ENCODE measurements around the gene ERCC4. TPM values are rescaled to one million over a fixed set of nuclear protein-coding genes. Genes with fewer than 3 reads are reported as not detected.

Gene ERCC4
- total RNA-seq, 1 donor from 2014 or later = 12.9 TPM

- Mint-ChIP-seq H3K27me3 (ENCODE audit: low read depth) (peaks cover 10% of the 10 kb centered on the region), H3K4me1 (no peaks in the 10 kb centered on the region), H3K9me3 (peaks cover 12% of the 10 kb centered on the region), H3K27ac (ENCODE audit: unreplicated experiment) (no peak overlapping the region), H3K36me3 (ENCODE audit: low read depth) (no peaks in the 10 kb centered on the region), H3K4me3 (no peak overlapping the region)
- TF ChIP-seq, protein P1, sequence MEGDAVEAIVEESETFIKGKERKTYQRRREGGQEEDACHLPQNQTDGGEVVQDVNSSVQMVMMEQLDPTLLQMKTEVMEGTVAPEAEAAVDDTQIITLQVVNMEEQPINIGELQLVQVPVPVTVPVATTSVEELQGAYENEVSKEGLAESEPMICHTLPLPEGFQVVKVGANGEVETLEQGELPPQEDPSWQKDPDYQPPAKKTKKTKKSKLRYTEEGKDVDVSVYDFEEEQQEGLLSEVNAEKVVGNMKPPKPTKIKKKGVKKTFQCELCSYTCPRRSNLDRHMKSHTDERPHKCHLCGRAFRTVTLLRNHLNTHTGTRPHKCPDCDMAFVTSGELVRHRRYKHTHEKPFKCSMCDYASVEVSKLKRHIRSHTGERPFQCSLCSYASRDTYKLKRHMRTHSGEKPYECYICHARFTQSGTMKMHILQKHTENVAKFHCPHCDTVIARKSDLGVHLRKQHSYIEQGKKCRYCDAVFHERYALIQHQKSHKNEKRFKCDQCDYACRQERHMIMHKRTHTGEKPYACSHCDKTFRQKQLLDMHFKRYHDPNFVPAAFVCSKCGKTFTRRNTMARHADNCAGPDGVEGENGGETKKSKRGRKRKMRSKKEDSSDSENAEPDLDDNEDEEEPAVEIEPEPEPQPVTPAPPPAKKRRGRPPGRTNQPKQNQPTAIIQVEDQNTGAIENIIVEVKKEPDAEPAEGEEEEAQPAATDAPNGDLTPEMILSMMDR (conservative IDR thresholded peaks at IDR 0.05) = no peak
- no peak for DNase-seq (ENCODE audit: low read depth, low spot score)
Measured at GRCh38 chr16:13911306-13911705, 8.6 kb upstream of the ERCC4 start.

DNA sequence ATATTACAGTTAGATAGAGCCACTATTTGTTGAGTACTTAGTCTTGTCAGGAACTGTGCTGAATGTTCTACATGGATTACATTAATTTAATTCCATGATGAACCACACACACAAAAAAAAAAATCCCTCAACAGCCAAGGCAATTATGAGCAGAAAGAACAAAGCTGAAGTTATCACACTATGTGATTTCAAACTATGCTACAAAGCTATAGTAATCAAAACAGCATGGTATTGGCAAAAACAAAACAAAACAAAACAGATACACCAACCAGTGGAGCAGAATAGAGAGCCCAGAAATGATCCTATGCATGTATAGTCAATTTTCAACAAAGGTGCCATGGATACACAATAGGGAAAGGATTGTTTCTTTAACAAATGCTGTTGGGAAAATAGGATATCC, 8.1 kb upstream of the ERCC4 start:
- Mint-ChIP-seq H3K4me1 (no peaks in the 10 kb centered on the region), H3K27me3 (ENCODE audit: low read depth) (peaks cover 10% of the 10 kb centered on the region), H3K9me3 (peaks cover 12% of the 10 kb centered on the region), H3K27ac (ENCODE audit: unreplicated experiment) (no peak overlapping the region), H3K36me3 (ENCODE audit: low read depth) (no peaks in the 10 kb centered on the region), H3K4me3 (no peak overlapping the region)
- TF ChIP-seq, protein P1 (conservative IDR thresholded peaks at IDR 0.05) = no peak
- DNase-seq (ENCODE audit: low read depth, low spot score) = no peak

DNA sequence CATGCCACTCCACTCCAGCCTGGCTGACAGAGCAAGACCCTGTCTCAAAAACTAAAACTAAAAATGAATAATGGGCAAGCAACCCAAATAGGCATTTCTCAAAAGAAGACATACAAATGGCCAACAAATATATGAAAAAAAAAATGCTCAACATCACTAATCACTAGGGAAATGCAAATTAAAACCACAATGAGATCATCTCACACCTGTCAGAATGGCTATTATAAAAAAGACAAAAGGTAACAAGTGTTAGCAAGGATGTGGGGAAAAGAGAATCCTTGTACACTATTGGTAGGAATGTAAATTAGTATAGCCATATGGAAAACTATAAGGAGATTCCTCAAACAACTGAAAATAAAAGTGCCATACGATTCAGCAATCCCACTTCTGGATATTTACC, 7.1 kb upstream of the ERCC4 start:
- Mint-ChIP-seq H3K4me1 (no peaks in the 10 kb centered on the region), H3K36me3 (ENCODE audit: low read depth) (no peaks in the 10 kb centered on the region), H3K27me3 (ENCODE audit: low read depth) (peaks cover 11% of the 10 kb centered on the region), H3K9me3 (peaks cover 12% of the 10 kb centered on the region), H3K27ac (ENCODE audit: unreplicated experiment) (no peak overlapping the region), H3K4me3 (no peak overlapping the region)
- TF ChIP-seq, protein P1 (conservative IDR thresholded peaks at IDR 0.05) = no peak
- no peak for DNase-seq (ENCODE audit: low read depth, low spot score)

DNA sequence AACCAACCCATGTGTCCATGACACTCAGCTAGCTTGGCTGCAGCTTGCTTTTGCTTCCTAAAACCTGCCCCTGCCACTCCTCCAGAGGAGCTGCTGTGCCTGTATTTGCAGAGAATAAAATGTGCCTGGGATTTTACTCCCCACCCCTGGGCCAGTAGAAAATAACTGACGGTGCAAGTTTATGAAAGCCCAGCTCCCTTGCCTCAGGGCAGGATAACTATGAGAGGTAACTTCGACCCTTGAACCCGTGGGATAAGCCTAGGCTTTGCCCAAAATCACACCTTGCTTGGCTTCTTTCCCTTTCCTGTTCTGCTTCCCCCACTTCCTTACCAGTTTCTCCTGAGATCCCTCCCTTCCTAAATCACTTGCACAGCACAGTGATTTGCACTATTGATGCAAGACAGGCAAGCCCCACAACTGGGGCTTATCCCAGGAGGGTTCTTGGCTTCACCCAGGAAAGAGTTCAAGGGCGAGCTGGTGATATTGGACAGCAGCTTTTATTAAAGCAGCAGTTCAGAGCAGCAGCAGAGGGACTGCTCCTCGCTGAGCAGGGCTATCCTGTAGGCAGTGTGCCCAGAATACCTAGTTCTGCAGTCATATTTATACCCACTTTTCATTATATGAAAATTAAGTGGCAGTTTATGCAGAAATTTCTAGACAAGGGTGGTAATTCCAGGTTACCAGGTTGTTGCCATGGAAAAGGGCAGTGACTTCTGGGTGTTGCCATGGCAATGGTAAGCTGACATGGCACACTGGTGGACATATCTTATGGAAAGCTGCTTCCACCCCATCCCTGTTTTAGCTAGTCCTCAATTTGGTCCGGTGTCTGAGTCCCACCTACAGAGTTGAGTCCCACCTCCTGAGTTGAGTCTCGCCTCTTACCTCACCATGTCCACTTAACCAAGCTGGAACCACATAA, 6.3 kb upstream of the ERCC4 start:
- Mint-ChIP-seq H3K4me3 (no peak overlapping the region), H3K4me1 (no peaks in the 10 kb centered on the region), H3K36me3 (ENCODE audit: low read depth) (no peaks in the 10 kb centered on the region), H3K27me3 (ENCODE audit: low read depth) (peaks cover 15% of the 10 kb centered on the region), H3K27ac (ENCODE audit: unreplicated experiment) (no peak overlapping the region), H3K9me3 (peaks cover 12% of the 10 kb centered on the region)
- TF ChIP-seq, protein P1 (conservative IDR thresholded peaks at IDR 0.05) = no peak
- DNase-seq (ENCODE audit: low read depth, low spot score) = no peak

- H3K4me1 Mint-ChIP-seq = peaks cover 7% of the 10 kb centered on the region
- H3K27ac Mint-ChIP-seq (ENCODE audit: unreplicated experiment) = no peak overlapping the region
- H3K36me3 Mint-ChIP-seq (ENCODE audit: low read depth) = no peaks in the 10 kb centered on the region
- TF ChIP-seq, protein P1 (conservative IDR thresholded peaks at IDR 0.05) = no peak
- peaks cover 15% of the 10 kb centered on the region for H3K27me3 Mint-ChIP-seq (ENCODE audit: low read depth)
- DNase-seq (ENCODE audit: low read depth, low spot score) = no peak
- H3K4me3 Mint-ChIP-seq = no peak overlapping the region
- peaks cover 12% of the 10 kb centered on the region for H3K9me3 Mint-ChIP-seq
Measured at GRCh38 chr16:13915033-13915635, 4.8 kb upstream of the ERCC4 start.
